ENCODE data around the gene TBXAS1.

Gene TBXAS1

DNA sequence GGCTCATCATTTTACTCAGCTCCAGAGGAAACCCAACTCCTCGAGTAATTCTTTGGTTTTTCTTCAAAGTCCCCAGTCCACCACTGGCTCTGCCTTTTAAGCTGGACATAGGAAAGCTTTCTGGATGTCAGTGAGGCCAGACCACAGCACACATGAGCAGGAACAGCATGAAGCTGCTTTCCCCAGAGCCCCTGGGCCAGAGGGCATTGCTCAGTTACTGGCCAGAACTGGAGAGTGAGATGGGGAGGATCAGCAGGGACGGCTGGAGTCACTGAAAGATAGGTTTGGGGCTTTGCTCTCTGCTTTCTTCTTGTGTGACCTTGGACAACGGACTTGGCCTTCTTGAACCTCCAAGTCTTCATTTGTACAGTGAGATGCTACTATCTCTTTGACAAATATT, 190.5 kb downstream of the TBXAS1 start:
- no peak for DNase-seq (ENCODE audit: low spot score)
- FAIRE-seq = no peak

GRCh38 chr7:140021603-140022002, 192.5 kb downstream of the TBXAS1 start:
- FAIRE-seq (no peak), DNase-seq (ENCODE audit: low spot score) (no peak)

GRCh38 chr7:140022582-140023211, 193.6 kb downstream of the TBXAS1 start:
- FAIRE-seq = no peak
- DNase-seq (ENCODE audit: low spot score) = no peak

GRCh38 chr7:140023728-140024127, 194.7 kb downstream of the TBXAS1 start:
- FAIRE-seq (no peak), DNase-seq (ENCODE audit: low spot score) (no peak)

- no peak for DNase-seq (ENCODE audit: low spot score)
- FAIRE-seq = no peak
Measured at GRCh38 chr7:140024585-140024984, 195.5 kb downstream of the TBXAS1 start.

DNA sequence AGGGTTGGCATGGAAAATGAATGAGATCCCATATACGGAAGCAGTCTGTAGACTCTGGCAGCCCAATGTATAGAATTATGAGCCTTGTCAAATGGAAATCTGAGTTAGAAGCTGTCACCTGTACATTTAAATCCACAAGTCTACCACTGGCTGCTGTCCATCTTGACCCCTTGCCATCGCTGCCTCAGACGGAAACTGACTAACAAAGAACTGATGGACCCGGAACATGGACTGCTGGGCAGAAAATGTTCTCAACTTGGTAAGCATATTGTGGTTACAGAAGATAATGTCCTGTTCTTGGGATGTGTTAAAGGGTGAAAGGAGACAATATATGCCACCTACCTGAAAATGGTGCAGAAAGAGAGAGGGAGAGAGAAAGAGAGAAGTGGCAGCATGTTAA, 196.2 kb downstream of the TBXAS1 start:
- FAIRE-seq = no peak

GRCh38 chr7:140025814-140026433, 196.9 kb downstream of the TBXAS1 start:
- DNase-seq (ENCODE audit: low spot score) (no peak), FAIRE-seq (no peak)

More for the DNA sequence above, 196.2 kb downstream of the TBXAS1 start:
- DNase-seq (ENCODE audit: low spot score) = no peak

- no peak for DNase-seq (ENCODE audit: low spot score)
- FAIRE-seq = no peak
Measured at GRCh38 chr7:140026935-140027334, 197.9 kb downstream of the TBXAS1 start.

- DNase-seq (ENCODE audit: low spot score) (no peak), FAIRE-seq (no peak)
Measured at GRCh38 chr7:140027858-140028257, 198.8 kb downstream of the TBXAS1 start.

DNA sequence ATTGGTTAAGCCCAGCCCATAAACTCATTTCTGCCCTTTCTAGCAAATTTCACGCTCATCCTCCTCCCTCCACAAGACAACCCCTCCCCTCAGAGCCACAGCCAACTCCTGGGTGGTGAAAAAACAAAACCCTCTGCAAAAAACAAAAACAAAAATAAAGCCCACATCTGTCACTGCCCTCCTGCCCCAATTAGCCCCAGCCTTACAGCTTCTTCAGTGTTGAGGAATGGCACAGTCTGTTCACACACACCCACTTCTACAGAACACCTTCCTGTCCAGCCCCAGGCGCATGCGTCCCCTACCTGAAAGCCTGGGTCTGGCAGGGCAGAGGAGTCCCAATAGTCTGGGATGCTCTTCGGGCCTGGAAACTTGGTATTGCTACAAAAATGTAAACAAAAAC, 199.2 kb downstream of the TBXAS1 start:
- DNase-seq (ENCODE audit: low spot score) (no peak), FAIRE-seq (no peak)

DNA sequence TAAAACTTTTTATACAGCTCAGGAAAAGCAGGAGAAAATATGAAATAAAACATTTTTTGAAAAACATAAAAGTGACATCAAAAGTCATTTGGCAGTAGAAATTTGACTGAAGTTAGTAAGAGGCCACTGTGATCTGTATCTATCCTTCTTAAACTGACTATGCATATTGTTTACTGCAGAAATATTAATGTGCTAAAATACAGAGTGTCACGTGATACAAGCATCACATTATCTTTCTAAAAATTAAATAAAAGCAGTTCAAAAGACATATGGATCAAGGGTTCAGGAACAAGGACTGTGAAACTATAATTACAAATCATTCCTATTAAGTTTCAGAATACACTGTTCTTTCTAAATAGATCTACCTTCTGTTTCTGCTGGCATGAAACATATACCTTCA, 200.0 kb downstream of the TBXAS1 start:
- no peak for DNase-seq (ENCODE audit: low spot score)
- no peak for FAIRE-seq

DNA sequence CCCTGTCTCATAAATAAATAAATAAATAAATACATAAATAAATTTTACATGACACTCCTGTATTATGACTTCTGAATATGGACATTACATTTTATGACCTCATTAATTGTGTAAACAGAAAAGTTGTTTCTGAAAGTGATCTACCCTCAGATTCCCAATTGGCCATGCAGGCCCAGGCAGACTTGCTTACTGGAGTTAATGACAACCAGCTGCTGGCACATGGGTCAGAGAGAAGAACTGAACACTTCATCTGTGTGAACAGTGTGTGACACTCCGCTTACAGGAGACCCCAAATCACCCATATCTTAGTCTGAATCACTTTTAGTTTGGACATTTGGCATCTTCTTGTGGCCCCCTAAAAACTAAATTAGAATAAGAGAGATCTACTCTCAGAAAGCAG, 202.3 kb downstream of the TBXAS1 start:
- DNase-seq (ENCODE audit: low spot score) = no peak
- FAIRE-seq = no peak

- no peak for DNase-seq (ENCODE audit: low spot score)
- FAIRE-seq = no peak
Measured at GRCh38 chr7:140033036-140033435, 204.0 kb downstream of the TBXAS1 start.

DNA sequence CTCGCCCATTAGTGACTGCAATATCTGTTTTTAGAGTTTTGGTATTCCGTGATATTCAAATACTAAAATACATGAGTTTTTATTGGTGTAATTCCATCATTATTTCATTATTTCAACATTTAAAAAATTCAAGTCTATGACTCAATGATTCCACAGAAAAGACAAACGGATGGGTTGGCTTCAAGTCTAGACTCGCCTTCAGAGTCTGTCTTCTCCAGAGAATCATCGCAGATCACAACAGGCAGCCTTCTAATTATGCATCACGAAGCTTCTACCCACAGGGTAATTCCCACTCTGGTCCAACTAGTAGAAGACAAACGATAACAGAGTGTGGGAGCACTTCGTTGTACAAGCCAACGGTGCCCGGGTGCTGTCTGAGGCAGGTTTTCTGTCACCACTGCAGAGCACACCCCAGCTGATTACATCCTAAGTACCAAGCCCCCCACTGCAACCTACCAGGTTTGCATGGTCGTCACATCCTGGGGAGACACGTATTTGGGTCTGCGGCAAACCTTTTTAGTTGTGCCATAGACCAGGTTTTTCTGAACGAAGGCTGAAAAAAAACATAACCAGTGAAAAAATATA, 204.8 kb downstream of the TBXAS1 start:
- FAIRE-seq (no peak), DNase-seq (ENCODE audit: low spot score) (no peak)

- DNase-seq (ENCODE audit: low spot score) = no peak
- FAIRE-seq = no peak
Measured at GRCh38 chr7:140034421-140034820, 205.4 kb downstream of the TBXAS1 start.

DNA sequence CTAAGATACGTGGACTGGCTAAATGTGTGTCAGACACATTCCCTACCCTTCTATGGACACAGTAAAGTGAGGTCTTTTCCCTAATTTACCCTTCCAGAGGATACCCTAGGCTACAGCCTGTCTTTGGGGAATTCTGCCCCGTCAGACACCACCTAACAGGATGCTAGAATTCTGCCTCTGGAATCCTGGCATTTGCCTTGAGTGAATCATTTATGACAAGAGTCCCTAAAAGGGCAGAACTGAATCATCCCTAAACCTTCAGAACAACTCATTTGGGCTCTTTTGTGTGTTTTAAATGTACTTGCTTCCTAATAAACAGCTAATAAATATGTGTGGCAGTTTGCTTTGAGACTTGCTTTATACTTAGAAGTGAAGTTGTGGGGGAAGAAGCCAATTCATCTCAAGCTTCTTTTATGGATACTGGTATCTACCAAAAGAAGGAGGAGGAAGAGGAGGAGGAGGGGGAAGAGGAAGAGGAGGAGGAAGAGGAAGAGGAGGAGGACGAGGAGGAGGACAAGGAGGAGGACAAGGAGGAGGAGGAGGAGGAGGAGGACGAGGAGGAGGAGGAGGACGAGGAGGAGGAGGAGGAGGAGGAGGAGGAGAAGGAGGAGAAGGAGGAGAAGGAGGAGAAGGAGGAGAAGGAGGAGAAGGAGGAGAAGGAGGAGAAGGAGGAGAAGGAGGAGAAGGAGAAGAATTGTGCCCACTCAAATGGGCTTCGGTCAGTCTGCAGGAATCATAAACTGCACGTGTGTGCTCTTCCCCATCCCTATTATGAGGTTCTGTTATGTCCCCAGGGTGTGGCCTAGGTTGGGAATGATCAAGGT, 206.5 kb downstream of the TBXAS1 start:
- peak; percentile 14 for DNase-seq (ENCODE audit: low spot score)
- no peak for FAIRE-seq

GRCh38 chr7:140036224-140036962, 207.3 kb downstream of the TBXAS1 start:
- DNase-seq (ENCODE audit: low spot score) = no peak
- no peak for FAIRE-seq

GRCh38 chr7:140039066-140039465, 210.0 kb downstream of the TBXAS1 start:
- no peak for FAIRE-seq
- DNase-seq (ENCODE audit: low spot score) = no peak

DNA sequence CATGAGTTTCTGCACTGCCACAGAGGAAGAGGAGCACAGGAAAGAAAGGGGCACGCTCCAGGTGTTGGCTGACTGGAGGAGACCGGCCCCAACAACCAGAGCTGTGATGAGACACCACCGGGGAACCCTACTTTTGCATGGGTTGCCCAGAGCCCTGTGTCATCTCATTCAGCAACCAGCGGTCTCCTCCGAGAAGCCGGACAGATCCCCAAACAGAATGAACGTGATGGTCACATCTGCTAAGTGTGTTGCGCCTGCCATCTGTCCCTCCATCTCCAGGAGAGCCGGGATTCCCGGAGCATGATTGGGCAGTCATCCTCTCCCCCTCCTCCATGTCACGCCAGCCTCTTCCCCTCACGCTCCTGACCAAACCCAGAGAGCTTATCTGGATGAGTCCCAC, 210.8 kb downstream of the TBXAS1 start:
- no peak for DNase-seq (ENCODE audit: low spot score)
- FAIRE-seq = no peak

DNA sequence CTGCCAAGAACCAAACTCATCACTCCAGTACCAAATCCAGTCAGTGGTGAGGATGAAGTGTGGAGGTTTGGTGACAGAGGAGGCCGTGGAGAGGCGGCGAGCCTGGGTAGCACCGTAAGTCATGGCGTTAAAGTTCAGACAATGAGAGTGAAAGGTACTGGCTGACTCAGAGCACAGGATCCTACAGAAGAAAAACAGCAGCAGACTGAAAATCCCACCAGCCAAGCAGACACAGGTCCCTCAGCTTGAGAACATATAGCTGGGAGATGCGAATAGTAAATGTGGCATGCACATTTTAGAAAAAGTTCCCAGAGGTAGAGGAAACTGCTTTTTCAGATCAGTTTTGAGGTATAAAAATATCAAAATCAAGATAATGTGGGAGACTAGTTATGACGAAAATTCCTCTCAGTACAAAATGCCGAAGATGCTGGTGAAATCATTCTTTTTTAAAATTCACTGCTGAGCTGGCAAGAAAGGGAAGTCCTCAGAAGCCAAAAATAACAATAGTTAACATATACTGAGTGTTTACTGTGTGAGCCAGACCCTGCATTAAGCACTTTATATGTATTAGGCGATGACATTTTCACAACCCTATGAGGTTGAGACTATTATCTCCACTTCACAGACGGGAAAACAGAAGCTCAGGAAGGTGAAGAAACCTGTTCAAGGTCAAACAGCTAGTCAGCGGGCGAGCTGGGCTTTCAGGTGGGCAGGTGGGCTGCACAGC, 212.8 kb downstream of the TBXAS1 start:
- FAIRE-seq (no peak), DNase-seq (ENCODE audit: low spot score) (no peak)

DNA sequence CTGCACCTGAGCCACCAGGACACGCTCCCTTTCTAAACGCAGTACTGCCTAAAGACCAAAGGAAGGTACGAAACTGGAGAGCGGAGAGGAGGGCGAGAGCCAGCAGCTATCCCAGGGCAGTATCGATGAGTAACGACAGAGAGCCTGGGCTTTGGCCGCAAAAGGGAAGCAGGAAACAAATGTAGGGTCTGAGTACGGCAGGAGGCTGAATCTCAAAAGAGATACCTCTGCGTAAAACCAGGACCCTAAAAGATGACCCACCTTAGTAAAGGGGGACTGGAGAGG, 213.3 kb downstream of the TBXAS1 start:
- FAIRE-seq (no peak), DNase-seq (ENCODE audit: low spot score) (no peak)

Data from urothelium cell line (cell line).